ENCODE data around the gene MGAT4B. TPM values are rescaled to one million over a fixed set of nuclear protein-coding genes. Genes with fewer than 3 reads are reported as not detected.

Gene MGAT4B
- total and polyA plus RNA-seq, 2 of the 13 experiments (the other 11 are each of a cell fraction or from before 2014, with no cell fraction given) = 93.5 to 130 TPM

GRCh38 chr5:179805529-179806249, 977 bp downstream of the MGAT4B start (continued):
- TF ChIP-seq ZNF724P (CRISPR knock-in tag; IDR thresholded peaks at IDR 0.05; ENCODE audit: borderline replicate concordance) (peak; percentile 78; the same call in 1 of the 2 replicates), ATF1 (CRISPR knock-in tag; IDR thresholded peaks at IDR 0.05) (no peak), HOMEZ (CRISPR knock-in tag; IDR thresholded peaks at IDR 0.05; ENCODE audit: low read depth) (no peak), GABPB1 (CRISPR knock-in tag; IDR thresholded peaks at IDR 0.05) (no peak), NFE2L1 (CRISPR knock-in tag; IDR thresholded peaks at IDR 0.05; ENCODE audit: borderline replicate concordance) (no peak), POLR2AphosphoS5 (IDR thresholded peaks at IDR 0.05; ENCODE audit: low read depth, low read length) (no peak), ATRX (CRISPR knock-in tag; IDR thresholded peaks at IDR 0.05; ENCODE audit: borderline replicate concordance) (no peak), ZXDC (CRISPR knock-in tag; IDR thresholded peaks at IDR 0.05) (peak; percentile 85; the same call in 1 of the 2 replicates), CHCHD3 (CRISPR knock-in tag; IDR thresholded peaks at IDR 0.05) (peak; percentile 87; the same call in 1 of the 2 replicates), ZNF574 (CRISPR knock-in tag; IDR thresholded peaks at IDR 0.05) (peak; percentile 37), ZNF687 (CRISPR knock-in tag; IDR thresholded peaks at IDR 0.05) (peak; percentile 88), NR2F6 (IDR thresholded peaks at IDR 0.05) (no peak), NR2F6 (CRISPR knock-in tag; IDR thresholded peaks at IDR 0.05) (no peak), ZGPAT (CRISPR knock-in tag; IDR thresholded peaks at IDR 0.05) (no peak), ATF5 (CRISPR knock-in tag; IDR thresholded peaks at IDR 0.05; ENCODE audit: low read depth) (no peak), TEAD2 (CRISPR knock-in tag; IDR thresholded peaks at IDR 0.05) (no peak)

Measured in HepG2 (cell line).